Nucleus accumbens (tissue), 56 donors: ENCODE measurements around the gene TMEM151A.

Source experiments
- DNase-seq, 56 donors: peaks; one replicate each; lab custom pipeline; 2025; lab: John Stamatoyannopoulos, UW

Gene TMEM151A

DNA sequence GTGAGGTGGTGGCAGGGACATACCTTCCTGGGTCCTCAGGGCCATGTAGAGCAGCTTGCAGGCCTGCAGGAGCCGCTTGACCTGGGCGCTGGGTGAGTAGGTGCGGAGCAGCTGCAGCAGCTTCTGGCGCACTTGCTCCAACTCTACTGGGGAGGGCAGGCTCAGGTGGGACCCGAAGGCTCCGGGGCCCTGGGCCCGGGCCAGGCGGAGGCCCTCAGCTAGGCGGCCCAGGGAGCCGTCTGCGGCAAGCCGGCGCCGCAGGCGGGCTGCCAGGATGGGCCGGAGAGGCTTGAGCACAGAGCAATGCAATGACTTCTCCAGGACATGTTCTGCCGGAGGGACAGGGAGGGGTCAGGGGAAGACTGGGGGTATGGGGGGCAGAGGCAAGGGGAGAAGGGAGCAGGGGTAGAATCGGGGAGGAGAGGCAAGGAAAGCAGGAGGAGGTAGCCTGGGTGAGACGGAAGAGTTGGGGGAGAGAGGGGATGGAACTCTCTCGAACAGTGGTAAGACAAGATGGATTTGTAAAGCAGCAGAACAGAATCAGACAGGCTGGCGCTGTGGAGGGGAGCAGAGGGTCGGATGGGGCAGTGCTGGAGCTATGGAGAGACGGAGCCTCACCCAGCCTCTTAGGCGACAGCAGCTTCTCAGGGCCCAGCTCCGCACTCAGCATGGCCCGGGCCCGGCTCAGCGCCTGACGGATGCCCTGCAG, 42.4 kb downstream of the TMEM151A start:
- DNase-seq, result no peak

DNA sequence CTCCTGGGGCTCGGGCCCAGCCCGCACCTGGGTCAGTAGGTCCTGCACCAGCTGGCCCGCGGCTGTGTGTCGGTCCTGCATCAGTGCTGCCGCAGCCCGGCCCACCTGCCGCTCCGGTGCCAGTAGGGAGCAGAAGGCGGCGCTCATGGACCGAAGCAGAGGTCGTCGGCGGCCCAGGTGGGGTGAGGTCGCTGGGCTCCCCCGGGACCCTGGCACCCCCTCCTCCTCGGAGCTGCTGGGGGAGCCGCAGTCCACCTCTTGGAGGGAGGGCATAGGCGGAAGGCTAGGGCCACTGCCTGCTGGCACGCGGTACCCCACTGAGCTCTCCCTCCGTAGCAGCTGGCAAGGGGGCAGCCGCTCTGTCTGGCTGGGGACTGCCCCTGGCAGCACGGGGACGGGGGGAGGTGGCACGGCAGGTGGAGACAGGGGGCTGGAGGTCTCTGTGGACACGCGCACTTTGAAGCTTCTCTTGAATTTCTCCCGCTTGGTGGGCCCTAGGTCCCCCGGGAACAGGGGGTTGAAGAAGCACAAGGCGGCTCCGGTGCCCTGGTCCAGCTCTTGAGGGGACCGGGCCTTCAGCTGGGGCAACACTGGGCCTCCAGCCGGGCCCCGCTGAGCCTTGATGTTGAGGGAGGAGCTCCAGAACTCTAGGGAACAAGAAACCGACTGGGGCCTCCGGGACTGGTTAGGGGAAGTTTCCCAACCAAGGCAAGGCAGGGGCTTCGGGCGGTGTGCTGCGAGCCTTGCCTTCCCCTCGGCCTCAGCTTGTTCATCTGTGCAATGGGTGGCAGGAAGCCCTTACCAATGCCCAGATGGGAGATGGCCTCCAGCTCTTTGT, 43.1 kb downstream of the TMEM151A start:
- no peak for DNase-seq

DNA sequence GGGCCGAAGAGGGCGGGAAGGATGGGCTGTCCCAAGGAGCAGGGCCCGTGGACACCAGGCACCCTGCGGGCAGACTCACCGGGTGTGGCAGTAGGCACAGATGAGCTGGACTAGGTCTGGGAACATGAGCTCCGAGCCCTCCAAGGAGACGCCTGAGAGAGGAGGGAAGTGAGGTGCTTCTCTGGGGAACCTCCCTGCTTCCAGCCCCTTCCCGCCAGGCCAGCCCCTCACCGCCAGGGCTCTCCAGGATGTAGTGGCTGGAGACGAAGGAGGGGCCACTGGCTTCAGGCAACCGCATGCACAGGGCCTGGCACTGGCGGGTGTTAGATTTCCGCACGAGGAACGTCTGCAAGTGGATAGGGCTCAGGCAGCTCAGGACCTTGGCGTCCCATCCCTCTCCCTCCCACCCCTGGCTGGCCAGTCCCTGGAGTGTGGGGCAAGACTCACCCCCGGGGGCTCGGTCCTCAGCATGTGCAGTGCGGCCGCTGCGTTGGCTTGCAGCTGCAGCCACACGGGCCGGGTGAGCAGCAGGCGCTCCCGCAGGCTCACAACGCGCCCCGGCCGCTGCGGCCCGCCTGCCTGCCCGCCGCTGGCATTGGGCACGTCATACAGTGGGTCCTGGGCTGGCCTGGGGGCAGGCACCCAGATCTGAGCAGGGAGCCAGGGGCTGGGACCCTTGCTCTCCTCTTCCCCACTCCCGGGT, 44.0 kb downstream of the TMEM151A start:
- DNase-seq, result peak in 1 of 56 donors; percentile 26

DNA sequence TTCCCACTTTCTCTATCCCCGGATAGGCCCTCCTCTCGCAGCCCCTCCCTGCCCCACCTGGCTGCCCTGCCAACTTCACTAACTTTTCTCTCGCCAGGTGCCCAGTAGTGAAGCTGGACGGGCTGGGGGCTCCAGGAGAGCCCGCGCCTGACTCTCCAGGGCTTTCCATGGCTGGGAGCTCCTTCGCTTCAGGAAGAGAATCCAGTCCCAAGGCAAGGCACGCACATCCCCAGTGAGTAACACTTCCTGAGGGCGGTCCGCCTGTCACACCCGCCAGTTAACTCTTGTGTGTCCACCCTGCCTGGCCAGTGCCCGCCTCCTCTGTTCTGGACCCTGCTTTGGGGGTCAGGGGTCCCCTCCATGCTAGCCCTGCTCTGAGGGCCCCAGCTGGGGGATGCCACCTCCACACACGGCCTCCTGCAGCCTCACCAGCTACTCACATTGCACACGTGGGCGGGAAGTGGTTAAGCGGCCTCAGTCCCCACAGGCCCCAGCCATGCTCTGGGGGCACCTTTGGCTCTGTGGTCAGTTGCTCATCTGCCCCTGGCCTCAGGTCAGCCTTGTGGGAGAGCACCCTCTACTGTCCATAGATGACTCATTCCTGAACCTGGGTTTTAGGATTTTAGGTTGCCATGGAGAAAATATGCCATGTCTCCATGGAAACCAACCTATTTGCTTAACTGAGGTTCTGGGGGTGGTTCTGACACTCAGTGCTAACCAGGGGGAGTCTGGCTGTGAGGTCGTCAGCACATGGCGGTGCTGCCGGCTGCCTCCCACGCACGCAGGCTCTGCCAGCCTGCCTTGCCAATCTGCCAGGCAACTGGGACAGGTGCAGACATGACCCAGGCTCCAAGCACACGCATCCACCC, 44.8 kb downstream of the TMEM151A start, which contains the start of gene RIN1:
TSS of gene RIN1 (minus strand) at position 201 of the 869 bp plus-strand sequence. CDS start at position 169, 32 bp downstream.
- peak in 41 of 56 donors; percentile 22 to 91 (median 64) for DNase-seq

DNA sequence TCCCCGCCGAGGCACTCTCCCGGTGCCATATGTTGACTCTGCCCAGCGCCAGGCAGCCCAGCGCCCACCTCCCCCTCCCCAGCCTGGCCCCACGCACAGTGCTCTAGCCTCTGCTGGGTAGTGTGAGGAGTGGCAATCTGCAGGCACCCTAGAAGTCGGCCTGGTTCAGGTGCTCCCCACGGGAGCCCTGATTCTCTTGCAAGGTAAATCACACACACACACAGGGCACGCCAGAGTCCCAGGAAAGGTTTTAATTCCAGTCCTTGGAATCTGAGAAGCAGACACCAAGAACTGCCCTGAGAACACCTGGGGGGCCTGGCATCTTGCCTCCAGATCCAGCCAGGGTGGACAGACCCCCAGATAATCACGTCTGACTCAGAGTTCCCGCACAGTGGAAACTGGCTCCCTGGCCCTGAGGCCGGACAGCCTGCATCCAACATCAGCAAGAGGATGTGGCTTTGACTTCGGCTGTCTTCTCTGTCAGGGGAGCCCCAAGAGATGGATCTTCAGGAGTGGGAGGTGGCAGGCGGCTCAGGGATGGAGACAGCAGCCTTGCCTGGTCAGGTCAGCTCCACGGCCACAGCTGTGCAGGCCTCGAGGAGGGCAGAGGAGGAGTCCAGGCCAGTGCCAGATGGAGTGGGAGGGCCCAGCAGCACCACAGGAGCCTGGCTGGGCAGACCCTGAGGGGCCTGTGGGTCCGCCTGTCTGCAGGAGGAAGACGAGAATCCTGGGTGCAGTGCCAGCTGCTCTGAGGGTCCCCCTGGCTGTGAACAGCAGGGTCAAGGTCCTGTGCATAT, 45.6 kb downstream of the TMEM151A start:
- DNase-seq, result peak in 1 of 56 donors; percentile 53

DNA sequence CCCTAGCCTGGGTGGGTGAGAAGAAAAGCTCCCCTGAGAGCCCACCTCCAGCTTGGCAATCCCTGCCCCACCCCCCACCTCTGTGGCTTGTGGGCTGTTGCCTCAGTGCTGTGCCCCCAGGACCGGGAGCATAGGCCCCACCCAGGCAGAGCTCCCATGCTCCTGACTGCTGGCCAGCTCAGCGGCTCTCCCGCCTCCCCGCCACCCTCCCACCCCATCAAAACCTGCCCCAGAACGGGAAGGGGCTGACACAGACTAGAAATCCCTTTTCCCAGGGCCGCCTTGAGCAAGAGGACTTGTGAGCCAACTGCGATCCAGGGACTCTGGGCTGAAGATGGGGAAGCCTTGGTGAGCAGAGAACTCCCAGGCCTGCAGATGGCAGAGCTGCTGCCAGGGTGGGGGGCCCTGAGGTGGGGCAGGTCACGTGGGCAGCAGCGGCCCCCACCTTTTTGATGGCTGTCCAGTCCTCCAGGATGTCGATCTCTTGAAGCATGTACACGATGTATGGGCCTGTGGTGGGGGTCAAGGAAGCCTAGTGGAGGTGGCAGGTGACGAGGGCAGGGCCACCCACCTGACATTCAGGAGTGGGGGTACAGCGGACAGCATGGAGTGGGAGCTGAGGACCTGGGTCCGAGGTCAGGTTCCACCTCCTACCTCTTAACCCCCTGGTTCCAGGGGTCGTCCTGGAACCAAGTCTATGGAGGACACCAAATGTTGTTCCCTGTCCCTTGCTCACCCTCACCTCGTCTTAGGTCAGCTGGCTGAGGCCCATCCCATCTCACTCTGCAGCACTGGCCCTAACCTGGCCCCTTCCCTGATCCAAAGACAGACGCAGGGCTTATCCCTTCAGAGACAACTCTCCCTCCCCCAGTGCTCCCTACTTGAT, 46.8 kb downstream of the TMEM151A start:
- DNase-seq, result no peak

DNA sequence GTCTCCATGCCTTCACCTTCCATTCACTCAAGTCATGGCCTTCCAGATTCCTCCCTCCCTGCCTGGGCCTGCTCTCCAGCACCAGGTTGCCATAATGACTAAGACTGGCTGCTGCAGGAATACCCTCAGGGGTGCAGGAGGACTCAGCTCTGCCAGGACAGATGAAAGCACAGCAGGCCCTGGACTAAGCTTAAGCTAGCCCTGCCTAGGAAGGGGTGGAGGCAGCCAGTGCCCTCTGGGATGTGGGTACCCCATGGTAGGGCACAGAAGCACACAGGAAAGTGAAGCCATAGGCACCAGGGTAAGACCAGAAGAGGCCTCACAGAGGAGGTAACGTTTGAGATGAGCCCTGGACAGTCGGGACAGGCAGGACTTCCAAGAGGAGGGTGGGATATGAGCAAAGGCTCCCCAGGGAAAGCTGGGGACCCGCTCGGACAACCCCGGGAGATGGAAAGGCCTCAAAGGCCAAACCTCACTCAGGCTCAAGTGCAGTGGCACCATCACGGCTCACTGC, 47.5 kb downstream of the TMEM151A start:
- DNase-seq, result no peak

DNA sequence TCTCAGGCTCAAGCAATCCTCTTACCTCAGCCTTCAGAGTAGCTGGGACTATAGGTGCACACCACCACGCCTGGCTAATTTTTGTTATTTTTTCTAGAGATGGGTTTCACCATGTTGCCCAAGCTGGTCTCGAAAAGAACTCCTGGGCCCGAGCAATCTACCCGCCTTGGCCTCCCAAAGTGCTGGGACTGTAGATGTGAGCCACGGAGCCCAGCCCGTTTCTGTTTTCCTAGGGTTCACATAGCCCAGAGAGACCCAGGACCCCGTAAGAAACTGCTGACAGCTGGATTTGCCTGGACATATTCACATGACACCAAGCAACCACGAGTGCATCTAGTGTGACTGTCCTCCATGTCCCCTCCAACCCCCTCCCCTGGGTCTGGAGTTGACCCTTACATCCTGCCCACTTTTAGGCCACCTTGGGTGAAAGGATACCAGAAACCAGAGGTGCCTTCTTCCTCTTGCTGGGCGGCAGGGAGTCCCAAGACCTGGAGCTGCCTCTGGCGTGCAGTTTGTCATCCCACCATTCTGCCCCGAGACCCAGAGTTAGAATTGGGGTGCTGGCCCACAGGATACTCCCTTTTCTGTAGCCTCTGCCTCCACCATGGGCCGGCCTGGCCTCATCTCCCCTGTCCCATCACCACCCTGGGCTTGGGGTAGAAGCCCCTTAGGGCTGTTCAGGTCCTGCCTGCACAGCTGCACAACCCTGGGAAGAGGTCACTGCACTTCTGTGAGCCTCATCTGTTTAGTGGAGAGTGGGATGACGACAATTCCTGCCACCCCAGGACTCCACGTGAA, 48.2 kb downstream of the TMEM151A start:
- DNase-seq, result no peak

GRCh38 chr11:66340596-66341501, 49.2 kb downstream of the TMEM151A start:
- DNase-seq, result no peak

DNA sequence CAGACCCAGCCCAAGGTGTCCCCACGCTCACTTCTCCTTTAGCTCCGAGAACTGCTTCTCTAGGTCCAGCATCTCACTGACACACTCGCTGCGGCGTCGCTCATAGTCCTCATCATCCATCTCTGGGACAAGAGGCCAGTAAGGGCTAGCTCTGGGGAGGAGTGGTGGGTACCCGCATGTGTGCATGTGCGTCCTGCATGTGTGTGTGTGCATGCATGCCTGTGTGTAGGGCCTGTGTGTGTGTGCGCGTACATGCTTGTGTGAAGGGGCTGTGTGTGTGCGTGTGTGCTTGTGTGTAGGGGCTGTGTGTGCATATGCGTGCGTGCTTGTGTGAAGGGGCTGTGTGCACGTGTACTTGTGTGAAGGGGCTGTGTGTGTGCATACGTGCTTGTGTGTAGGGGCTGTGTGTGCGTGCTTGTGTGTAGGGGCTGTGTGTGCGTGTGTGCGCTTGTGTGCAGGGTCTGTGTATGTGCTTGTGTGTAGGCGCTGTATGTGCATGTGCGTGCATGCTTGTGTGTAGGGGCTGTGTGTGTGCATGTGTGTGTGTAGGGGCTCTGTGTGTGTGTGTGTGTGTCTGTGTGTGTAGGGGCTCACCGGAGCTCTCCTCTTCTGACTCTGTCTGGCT, 49.9 kb downstream of the TMEM151A start:
- DNase-seq, result no peak

GRCh38 chr11:66343176-66343575, 51.5 kb downstream of the TMEM151A start:
- DNase-seq, result no peak

DNA sequence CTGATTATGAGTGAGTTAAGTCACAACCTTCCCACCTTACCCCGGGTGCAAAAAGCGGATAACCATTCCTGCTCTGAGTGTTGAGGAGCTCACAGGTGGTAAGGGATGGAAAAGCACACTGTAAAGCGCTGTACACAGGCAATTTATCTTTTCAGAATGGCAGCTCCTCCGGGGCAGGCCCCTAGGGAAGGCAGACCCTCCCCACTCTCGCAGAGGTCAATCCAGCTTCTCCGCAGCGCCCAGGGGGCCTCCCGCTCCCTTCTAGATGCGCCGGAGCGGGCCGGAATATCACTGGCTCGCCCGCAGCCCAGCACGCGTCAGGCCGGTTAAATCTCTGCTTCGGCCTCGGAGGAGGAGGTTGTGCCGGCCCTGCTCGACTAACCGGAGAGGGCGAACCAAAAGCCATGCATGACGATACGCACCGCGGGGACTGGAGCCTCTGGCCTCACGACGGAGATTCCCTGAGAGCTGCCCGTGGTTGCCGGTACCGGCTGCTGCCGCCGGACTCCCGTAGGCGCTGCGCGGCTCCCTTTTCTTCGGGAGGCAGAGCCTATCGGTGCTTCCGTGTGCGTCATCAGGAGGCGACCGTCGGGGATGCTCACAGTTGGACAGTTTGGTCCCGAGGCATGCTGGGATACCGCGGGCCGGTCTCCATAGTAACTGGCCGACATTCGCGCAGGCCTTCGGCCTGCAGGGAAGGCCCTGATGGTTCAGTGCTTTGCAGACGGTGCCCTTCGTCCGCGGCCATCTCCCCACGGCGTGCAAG, 53.0 kb downstream of the TMEM151A start, which contains the start of gene BRMS1:
TSS of gene BRMS1 (minus strand) at position 555 of the 766 bp plus-strand sequence. CDS start 2,870 bp downstream, outside the sequence.
- DNase-seq, result peak; percentile 46 to 99 (median 94)

- no peak for DNase-seq
Observed at GRCh38 chr11:66345316-66345649, 53.6 kb downstream of the TMEM151A start.
